Mammary epithelial cell (primary cell): ENCODE results near the gene SIT1.

Experiments
- CTCF ChIP-seq, 2 donors: IDR thresholded peaks in 1 of 2; conservative IDR thresholded peaks in 1 of 2; 2 replicates each; pipeline ENCODE4 v1.5.1; 2011 to 2012; ENCODE audit warnings: inconsistent platforms in 2 of 2, low read length in 2 of 2, mild to moderate bottlenecking in 2 of 2, control low read depth in 1 of 2, low read depth in 1 of 2; ENCODE audit not compliant: insufficient read depth in 1 of 2; ENCODE audit errors: extremely low read depth in 1 of 2
- EZH2 ChIP-seq: IDR thresholded peaks from 2 replicates; pipeline ENCODE4 v1.6.1; 2012; ENCODE audit warnings: low read length, inconsistent platforms, borderline replicate concordance

- TF ChIP-seq CTCF (conservative IDR thresholded peaks at IDR 0.05 in 1 of 2, IDR thresholded peaks at IDR 0.05 in 1 of 2; ENCODE audit: extremely low read depth in 1 of 2, insufficient read depth in 1 of 2, low read depth in 1 of 2, low read length in 2 of 2) (no peak), EZH2 (no peak)
Measured at GRCh38 chr9:35686222-35687203, 35.8 kb upstream of the SIT1 start.
